Left lung (tissue), 10 donors: ENCODE measurements around the gene ARSI. TPM values are rescaled to one million over a fixed set of nuclear protein-coding genes. Genes with fewer than 3 reads are reported as not detected.

Source experiments
- ATAC-seq: fragments of 200-7000 bp; cut with Tn5 transposase; one replicate; pipeline ENCODE4 v1.9.1; 2020; ENCODE audit warnings: moderate library complexity
- DNase-seq, 4 donors: peaks; one replicate each; pipeline ENCODE4 v3.0.0-alpha.2; 2013 to 2020
- H3K27ac ChIP-seq, 2 donors: fragments of 200-600 bp; sonication (generic) in 1 of 2; one replicate each; pipeline versions ENCODE4 v1.5.0 to v1.8.0; 2020 to 2021
- H3K27me3 ChIP-seq, 2 donors: fragments of 200-600 bp; sonication (generic) in 1 of 2; one replicate each; pipeline versions ENCODE4 v1.5.0 to v1.8.0; 2020 to 2021
- H3K36me3 ChIP-seq, 2 donors: fragments of 200-600 bp; sonication (generic) in 1 of 2; one replicate each; pipeline versions ENCODE4 v1.5.0 to v1.8.0; 2020 to 2021
- H3K4me1 ChIP-seq, 2 donors: fragments of 200-600 bp; one replicate each; pipeline ENCODE4 v1.8.0; 2021
- H3K4me3 ChIP-seq, 2 donors: fragments of 200-600 bp; sonication (generic) in 1 of 2; one replicate each; pipeline versions ENCODE4 v1.5.0 to v1.8.0; 2020 to 2021; ENCODE audit warnings: mild to moderate bottlenecking in 1 of 2
- H3K9me3 ChIP-seq, 2 donors: fragments of 200-600 bp; sonication (generic) in 1 of 2; one replicate each; pipeline versions ENCODE4 v1.5.0 to v1.8.0; 2020 to 2021
- intact Hi-C, 2 donors: fragments of 100-400 bp; cut with DNase I; formaldehyde crosslinking; loops; one replicate each; pipeline versions ENCODE4 v1.11.2 to v1.14.2; 2022
- polyA plus RNA-seq, 6 donors: library from polyadenylated mRNA; unstranded; fragments of 120-200 nt; gene quantifications; one replicate each; pipeline ENCODE4 v1.2.1, GENCODE V29; 2013; ENCODE audit not compliant: insufficient read length in 6 of 6
- total RNA-seq, 2 donors: library from RNA; stranded (reverse); fragmentation: NEBNext Ultra II Directional; extraction: Animal tissue kit (Norgen Biotek cat#: 25700); gene quantifications; one replicate each; pipeline ENCODE4 v1.2.1, GENCODE V29; 2021
- TF ChIP-seq, protein P1 (sequence below), 2 donors: fragments of 200-600 bp; sonication (generic) in 1 of 2; IDR thresholded peaks; one replicate each; pipeline versions ENCODE4 v1.5.0 to v1.8.0; 2021; ENCODE audit warnings: antibody characterized with exemption in 2 of 2
- donor health status: DM: no; HTN: yes; CAD: no.
- donor health status: DM: no; HTN: no; CAD: no.

ARSI gene
- total and polyA plus RNA-seq, 8 donors = 6.6 to 31.8 (median 21.5) TPM

DNA sequence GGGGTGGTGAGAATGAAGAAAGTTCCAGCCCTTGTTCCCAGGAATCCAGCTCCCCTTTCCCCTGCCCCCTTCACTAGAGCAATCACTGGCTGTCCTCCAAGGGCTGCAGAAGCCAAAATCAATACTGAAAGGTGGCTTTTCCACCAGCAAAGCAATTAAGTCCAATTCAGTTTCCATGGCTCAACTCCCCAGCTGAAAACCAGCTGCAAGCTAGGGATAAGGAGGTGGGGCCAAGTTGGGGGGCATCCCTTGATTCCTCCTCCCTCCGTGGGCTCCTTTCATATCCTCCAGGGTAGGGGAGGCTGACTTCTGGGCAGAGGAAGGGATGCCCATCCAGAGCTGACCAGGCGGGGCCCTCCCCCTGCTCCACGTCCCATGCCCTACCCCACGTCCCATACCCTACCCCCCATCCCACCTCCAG, 35.8 kb downstream of the ARSI start:
- Histone ChIP-seq H3K27ac (no peak overlapping the region), H3K36me3 (no peaks in the 10 kb centered on the region), H3K4me3 (no peak overlapping the region), H3K9me3 (no peaks in the 10 kb centered on the region), H3K27me3 (no peaks in the 10 kb centered on the region), H3K4me1 (peaks cover 0 to 10% of the 10 kb centered on the region in 2 donors)
- DNase-seq = no peak
- intact Hi-C loops = loop anchor here in 1 of 2 donors (10.0 kb wide), 1 partner anchor 168 kb away; no protein-coding TSS in a partner anchor
- no peak for ATAC-seq
- TF ChIP-seq, protein P1, sequence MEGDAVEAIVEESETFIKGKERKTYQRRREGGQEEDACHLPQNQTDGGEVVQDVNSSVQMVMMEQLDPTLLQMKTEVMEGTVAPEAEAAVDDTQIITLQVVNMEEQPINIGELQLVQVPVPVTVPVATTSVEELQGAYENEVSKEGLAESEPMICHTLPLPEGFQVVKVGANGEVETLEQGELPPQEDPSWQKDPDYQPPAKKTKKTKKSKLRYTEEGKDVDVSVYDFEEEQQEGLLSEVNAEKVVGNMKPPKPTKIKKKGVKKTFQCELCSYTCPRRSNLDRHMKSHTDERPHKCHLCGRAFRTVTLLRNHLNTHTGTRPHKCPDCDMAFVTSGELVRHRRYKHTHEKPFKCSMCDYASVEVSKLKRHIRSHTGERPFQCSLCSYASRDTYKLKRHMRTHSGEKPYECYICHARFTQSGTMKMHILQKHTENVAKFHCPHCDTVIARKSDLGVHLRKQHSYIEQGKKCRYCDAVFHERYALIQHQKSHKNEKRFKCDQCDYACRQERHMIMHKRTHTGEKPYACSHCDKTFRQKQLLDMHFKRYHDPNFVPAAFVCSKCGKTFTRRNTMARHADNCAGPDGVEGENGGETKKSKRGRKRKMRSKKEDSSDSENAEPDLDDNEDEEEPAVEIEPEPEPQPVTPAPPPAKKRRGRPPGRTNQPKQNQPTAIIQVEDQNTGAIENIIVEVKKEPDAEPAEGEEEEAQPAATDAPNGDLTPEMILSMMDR (IDR thresholded peaks at IDR 0.05) = no peak

DNA sequence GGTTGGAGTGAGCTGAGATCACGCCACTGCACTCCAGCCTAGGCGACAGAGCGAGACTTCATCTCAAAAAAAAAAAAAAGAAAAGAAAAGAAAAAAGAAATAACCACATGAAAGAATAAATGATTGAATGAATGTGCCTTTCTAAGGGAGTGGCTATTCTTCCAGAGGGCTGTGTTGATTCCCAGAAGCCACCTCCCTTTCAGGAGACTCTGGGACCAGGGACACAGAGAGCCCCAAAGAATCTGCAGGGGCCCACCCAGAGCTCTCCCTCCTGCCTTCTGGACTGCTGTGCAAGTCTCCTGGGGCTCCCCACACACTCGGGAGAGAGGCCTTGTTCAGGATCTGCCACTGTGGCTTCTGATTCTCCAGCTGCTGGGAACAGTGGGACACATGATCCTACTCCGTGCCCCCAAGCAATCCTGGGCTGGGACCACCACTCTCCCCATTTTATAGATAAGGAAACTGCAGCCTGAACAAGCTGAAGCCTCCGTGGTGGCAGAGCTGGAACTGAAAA, 36.8 kb downstream of the ARSI start:
- Histone ChIP-seq H3K9me3 (no peaks in the 10 kb centered on the region), H3K36me3 (no peaks in the 10 kb centered on the region), H3K4me1 (peaks cover 0 to 10% of the 10 kb centered on the region in 2 donors), H3K4me3 (no peak overlapping the region), H3K27ac (no peak overlapping the region), H3K27me3 (no peaks in the 10 kb centered on the region)
- intact Hi-C loops = loop anchor here in 1 of 2 donors (10.0 kb wide), 1 partner anchor 169 kb away; no protein-coding TSS in a partner anchor
- TF ChIP-seq, protein P1 (IDR thresholded peaks at IDR 0.05) = no peak
- no peak for DNase-seq
- no peak for ATAC-seq

DNA sequence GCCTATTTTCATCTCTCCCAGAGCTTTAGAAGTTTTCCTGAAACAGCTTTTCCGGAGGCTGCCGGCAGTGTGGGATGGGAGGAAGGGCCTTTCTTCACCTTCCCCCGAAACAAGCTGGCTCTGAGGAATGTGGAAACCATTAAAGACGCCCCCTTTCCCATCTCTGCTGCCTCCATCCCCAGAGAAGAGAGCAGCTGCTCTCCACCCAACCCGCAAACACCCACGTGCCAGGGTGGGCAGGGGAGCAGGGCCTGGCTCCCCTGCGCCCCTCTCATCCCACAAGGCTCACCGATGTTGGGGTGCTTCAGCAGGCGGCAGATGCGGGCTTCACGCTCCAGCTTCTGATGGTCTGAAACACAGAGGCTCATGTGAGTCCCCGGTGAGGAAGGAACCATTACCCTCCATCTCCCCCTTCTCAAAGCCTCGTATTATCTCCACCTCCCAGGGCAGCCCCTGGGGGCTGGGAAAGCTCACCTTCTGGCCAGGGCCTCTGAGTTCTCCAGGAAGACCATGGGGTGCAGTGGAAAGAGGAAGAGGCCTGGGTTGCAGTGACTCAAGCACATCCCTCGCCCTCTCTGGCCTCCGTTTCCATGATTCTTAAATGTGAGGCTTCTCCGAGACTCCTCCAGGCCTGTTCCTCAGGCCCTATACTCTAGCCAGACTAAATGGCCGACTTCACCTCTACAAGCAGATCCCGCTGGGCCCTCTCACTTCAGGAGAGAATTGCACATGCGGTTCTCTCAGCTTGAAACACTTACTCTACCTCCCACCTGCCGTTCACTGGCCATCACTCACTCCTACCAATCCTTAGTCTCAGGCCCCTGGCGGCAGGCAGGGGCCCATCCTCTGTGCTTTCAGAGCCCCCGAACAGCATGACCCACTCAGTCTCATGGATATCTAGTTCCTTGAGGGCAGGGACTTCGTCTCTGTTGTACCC, 37.8 kb downstream of the ARSI start:
- no peaks in the 10 kb centered on the region for H3K36me3 ChIP-seq
- H3K27ac ChIP-seq = no peak overlapping the region
- TF ChIP-seq, protein P1 (IDR thresholded peaks at IDR 0.05) = no peak
- H3K4me3 ChIP-seq = no peak overlapping the region
- peaks cover 0 to 10% of the 10 kb centered on the region in 2 donors for H3K4me1 ChIP-seq
- no peaks in the 10 kb centered on the region for H3K27me3 ChIP-seq
- intact Hi-C loops = loop anchor here in 1 of 2 donors (10.0 kb wide), 1 partner anchor 170 kb away; no protein-coding TSS in a partner anchor
- DNase-seq (no peak), ATAC-seq (no peak)
- H3K9me3 ChIP-seq = no peaks in the 10 kb centered on the region

DNA sequence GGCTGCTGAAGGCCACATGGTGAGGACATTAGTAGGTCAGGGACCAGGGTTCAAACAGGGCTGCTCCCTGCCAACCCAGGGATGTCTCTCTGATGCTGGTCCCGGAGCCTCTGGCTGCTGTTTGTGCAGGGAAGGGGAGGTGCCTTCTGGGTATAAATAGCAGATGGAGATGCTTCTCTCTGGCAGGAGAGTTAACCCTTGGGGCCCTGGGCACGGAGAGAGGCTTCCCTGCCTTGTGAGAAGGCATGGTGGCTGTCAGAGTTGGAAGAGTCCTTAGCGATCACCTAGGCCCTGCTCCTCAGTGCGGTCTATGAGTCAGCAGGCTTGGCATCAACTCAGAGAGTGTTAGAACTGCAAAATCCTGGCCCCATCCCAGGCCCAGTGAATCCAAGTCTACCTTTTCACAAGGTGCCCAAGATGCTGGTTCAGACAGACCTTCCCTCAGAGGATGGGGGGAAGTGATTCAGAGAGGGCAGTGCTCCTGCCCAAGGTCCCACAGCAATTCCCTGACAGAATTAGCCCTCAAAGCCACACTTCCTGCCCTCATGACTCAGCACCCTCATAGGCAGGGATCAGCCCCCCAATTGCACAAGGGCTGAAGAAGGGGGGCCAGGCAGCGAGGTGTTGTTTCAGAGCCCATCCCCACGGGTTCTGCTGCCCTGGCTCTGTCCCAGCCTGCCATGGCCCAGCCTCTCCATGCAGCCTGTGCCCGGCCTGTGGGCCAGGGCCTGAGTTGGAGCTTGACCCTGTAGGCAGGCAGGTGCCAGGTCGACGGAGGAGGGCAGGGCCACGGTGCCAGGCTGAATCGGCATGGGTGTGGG, 38.7 kb downstream of the ARSI start:
- TF ChIP-seq, protein P1 (IDR thresholded peaks at IDR 0.05) = no peak
- intact Hi-C loops = loop anchor here in 1 of 2 donors (10.0 kb wide), 1 partner anchor 171 kb away; no protein-coding TSS in a partner anchor
- DNase-seq = peak in 1 of 4 donors; percentile 75

More for the DNA sequence above, 38.7 kb downstream of the ARSI start:
- no peak overlapping the region for H3K27ac ChIP-seq
- peak; percentile 80 for ATAC-seq
- H3K36me3 ChIP-seq = no peaks in the 10 kb centered on the region
- no peaks in the 10 kb centered on the region for H3K27me3 ChIP-seq
- no peaks in the 10 kb centered on the region for H3K9me3 ChIP-seq
- H3K4me3 ChIP-seq = no peak overlapping the region
- H3K4me1 ChIP-seq = peaks cover 0 to 10% of the 10 kb centered on the region in 2 donors
